PC-9 (cell line): ENCODE measurements around the gene ALG14.

Experiments
- CTCF ChIP-seq: fragments of 200-600 bp; sonication (generic); conservative IDR thresholded peaks from 2 replicates; pipeline ENCODE4 v1.6.1; 2017; ENCODE audit warnings: mixed run types, antibody characterized with exemption, mild to moderate bottlenecking, moderate library complexity
- EZH2 ChIP-seq: fragments of 200-600 bp; sonication (generic); IDR thresholded peaks from 2 replicates; pipeline ENCODE4 v1.8.0; 2017; ENCODE audit warnings: antibody characterized with exemption, low read depth

GRCh38 chr1:95122151-95122697 is 49.5 kb upstream of the ALG14 start:
- no peak for TF ChIP-seq CTCF
- TF ChIP-seq EZH2, result no peak
